Kidney (tissue), 14 donors: Measurements from ENCODE around the gene RUVBL1. TPM values are rescaled to one million over a fixed set of nuclear protein-coding genes. Genes with fewer than 3 reads are reported as not detected.

Experiments
- DNase-seq, 5 donors: peaks; one replicate each; pipeline ENCODE4 v3.0.0-alpha.2; 2013 to 2020
- FAIRE-seq: peaks from 2 replicates; lab custom pipeline; 2012; peaks lifted over from hg19 to GRCh38; lab: Jason Lieb, UNC
- H3K27ac ChIP-seq, 2 donors: one replicate each; pipeline ENCODE4 v1.7.0; 2013; ENCODE audit warnings: low read depth in 2 of 2, low read length in 2 of 2, inconsistent platforms in 1 of 2
- H3K27me3 ChIP-seq: one replicate; pipeline ENCODE4 v1.7.1; 2013; ENCODE audit warnings: low read length, inconsistent platforms; ENCODE audit not compliant: control insufficient read depth, insufficient read depth
- H3K36me3 ChIP-seq, 3 donors: one replicate each; pipeline versions ENCODE4 v1.7.0 to v1.7.1; 2013; ENCODE audit warnings: low read length in 3 of 3, control low read depth in 1 of 3, inconsistent platforms in 1 of 3; ENCODE audit not compliant: insufficient read depth in 3 of 3, control insufficient read depth in 2 of 3
- H3K4me1 ChIP-seq, 3 donors: one replicate each; pipeline versions ENCODE4 v1.7.0 to v1.7.1; 2013; ENCODE audit warnings: low read length in 3 of 3, inconsistent platforms in 1 of 3, low read depth in 1 of 3; ENCODE audit not compliant: control insufficient read depth in 2 of 3, insufficient read depth in 2 of 3
- H3K4me3 ChIP-seq, 3 donors: one replicate each; pipeline versions ENCODE4 v1.7.0 to v1.8.1; 2013; ENCODE audit warnings: low read length in 3 of 3, control low read depth in 1 of 3, inconsistent platforms in 1 of 3
- H3K9ac ChIP-seq, 3 donors: one replicate each; pipeline versions ENCODE4 v1.7.0 to v1.7.1; 2013; ENCODE audit warnings: low read length in 3 of 3, control low read depth in 1 of 3, inconsistent platforms in 1 of 3
- H3K9me3 ChIP-seq, 3 donors: one replicate each; pipeline versions ENCODE4 v1.7.0 to v1.7.1; 2013; ENCODE audit warnings: low read length in 3 of 3, control low read depth in 1 of 3, inconsistent platforms in 1 of 3; ENCODE audit not compliant: control insufficient read depth in 2 of 3, insufficient read depth in 1 of 3
- intact Hi-C: fragments of 100-400 bp; cut with DNase I; formaldehyde crosslinking; loops from one replicate; pipeline ENCODE4 v1.11.1; 2022
- polyA plus RNA-seq: library from polyadenylated mRNA; stranded (reverse); fragments of 350-450 nt; fragmentation: Illumina TruSeq; extraction: RNeasy Lipid Tissue Mini Kit (QIAGEN cat#74804); gene quantifications from one replicate; pipeline ENCODE4 v1.2.3, GENCODE V29; 2014; ENCODE audit warnings: low read depth, low replicate concordance; ENCODE audit not compliant: insufficient read depth
- total RNA-seq: library from RNA; stranded (reverse); fragmentation: NEBNext Ultra II Directional; extraction: Animal tissue kit (Norgen Biotek cat#: 25700); gene quantifications from one replicate; pipeline ENCODE4 v1.2.1, GENCODE V29; 2021
- TF ChIP-seq, protein P1 (sequence below): IDR thresholded peaks from 3 replicates; pipeline ENCODE4 v1.5.1; 2012; ENCODE audit warnings: mild to moderate bottlenecking, moderate library complexity, borderline replicate concordance; ENCODE audit not compliant: insufficient read depth; ENCODE audit errors: extremely low read depth
- donor health status: control.
- donor health status: control.
- donor health status: control.
- donor health status: control.
- donor health status: control.
- donor health status: DM: yes; HTN: yes; CAD: no.
- donor health status: Normal renal cell carcinoma (clear cell type).

RUVBL1 gene
- total and polyA plus RNA-seq, 2 donors from 2014 or later: 32.7 to 41.9 TPM

DNA sequence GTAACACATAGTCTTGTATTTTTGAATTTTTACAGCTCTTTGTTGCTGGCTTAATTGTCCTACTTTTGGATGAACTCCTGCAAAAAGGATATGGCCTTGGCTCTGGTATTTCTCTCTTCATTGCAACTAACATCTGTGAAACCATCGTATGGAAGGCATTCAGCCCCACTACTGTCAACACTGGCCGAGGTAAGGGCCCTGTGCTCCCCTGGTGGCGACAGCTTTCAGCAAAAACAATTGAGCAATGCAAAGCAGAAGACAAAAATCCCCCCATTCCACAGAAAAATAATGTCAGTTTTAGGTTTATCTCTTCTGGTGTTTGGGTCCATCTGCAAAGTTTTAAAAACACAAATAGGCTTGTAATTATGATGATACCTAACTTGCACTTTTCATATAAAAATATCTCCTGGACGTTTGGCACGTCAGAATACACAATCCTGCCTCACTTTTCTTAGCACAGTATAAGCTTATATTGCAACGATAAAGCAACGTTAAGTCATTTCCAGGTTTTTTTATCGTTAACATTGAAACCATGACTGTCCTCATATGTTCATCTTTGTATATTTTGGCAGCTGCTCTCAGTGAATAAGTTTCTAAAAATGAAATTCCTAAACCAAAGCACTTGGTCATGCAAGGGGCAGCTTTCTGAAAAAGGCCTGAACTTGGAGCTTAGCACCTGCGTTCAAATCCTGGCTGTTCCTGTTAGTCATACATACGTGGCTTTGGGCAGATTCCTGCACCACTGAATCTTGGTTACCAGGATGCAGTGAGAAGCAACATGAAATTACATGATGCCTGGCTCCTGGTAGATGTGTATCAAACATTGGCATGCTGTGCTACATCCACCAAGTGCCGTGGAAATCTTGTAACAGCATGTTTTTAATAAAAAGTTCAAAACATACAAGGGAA lies 62.9 kb downstream of the RUVBL1 start:
- Histone ChIP-seq H3K27ac (no peak overlapping the region), H3K4me3 (no peak overlapping the region), H3K36me3 (peaks cover 16 to 74% (median 46%) of the 10 kb centered on the region in 3 donors), H3K9ac (no peak overlapping the region), H3K4me1 (no peaks in the 10 kb centered on the region), H3K9me3 (no peaks in the 10 kb centered on the region), H3K27me3 (no peaks in the 10 kb centered on the region)
- FAIRE-seq (no peak), DNase-seq (no peak)
- intact Hi-C loops: no loop called here
- TF ChIP-seq, protein P1, sequence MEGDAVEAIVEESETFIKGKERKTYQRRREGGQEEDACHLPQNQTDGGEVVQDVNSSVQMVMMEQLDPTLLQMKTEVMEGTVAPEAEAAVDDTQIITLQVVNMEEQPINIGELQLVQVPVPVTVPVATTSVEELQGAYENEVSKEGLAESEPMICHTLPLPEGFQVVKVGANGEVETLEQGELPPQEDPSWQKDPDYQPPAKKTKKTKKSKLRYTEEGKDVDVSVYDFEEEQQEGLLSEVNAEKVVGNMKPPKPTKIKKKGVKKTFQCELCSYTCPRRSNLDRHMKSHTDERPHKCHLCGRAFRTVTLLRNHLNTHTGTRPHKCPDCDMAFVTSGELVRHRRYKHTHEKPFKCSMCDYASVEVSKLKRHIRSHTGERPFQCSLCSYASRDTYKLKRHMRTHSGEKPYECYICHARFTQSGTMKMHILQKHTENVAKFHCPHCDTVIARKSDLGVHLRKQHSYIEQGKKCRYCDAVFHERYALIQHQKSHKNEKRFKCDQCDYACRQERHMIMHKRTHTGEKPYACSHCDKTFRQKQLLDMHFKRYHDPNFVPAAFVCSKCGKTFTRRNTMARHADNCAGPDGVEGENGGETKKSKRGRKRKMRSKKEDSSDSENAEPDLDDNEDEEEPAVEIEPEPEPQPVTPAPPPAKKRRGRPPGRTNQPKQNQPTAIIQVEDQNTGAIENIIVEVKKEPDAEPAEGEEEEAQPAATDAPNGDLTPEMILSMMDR: no peak

DNA sequence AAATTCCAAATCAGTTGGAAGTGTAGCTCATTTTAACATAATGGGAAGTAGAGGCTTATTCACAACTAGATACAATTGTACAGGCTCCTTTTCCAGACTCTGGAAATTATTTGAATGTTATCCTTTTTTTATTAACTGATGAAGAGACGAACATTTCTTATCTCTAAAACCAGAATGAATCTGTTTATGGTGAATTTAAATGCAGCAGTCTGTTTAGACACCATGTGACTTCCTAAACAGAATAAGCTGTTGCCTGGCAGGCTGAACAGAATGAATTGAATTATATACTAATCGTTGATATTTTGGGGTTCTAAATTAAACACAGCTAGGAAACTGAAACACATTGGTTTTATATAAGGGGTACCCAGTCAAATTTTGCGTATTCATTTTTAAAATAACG lies 67.4 kb downstream of the RUVBL1 start:
- H3K4me1 ChIP-seq: peaks cover 0 to 26% (median 23%) of the 10 kb centered on the region in 3 donors
- no peaks in the 10 kb centered on the region for H3K27me3 ChIP-seq
- FAIRE-seq (no peak), DNase-seq (no peak)
- intact Hi-C loops: no loop called here
- H3K36me3 ChIP-seq: peaks cover 11 to 44% (median 22%) of the 10 kb centered on the region in 3 donors
- H3K9ac ChIP-seq: no peak overlapping the region
- H3K4me3 ChIP-seq: no peak overlapping the region
- TF ChIP-seq, protein P1: no peak
- no peak overlapping the region for H3K27ac ChIP-seq
- no peaks in the 10 kb centered on the region for H3K9me3 ChIP-seq

DNA sequence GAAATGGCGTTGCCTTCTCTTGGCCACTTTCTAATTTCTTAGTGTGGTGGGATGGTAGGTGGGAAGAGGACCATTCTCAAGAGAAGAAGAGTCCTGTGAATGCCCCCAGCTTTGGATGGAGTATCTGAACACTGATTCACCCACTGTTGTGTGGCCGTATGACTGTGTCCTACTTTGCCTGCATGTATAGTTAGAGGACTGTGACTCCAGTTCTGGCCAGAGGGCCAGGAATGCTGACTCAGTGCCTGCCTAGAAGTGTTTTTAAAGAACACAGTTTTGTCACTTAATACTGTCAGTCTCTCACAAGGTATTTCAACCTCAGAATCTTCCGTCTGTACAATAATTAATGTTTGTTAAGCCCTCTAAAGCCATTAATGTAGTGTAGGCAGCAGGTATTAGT lies 69.2 kb downstream of the RUVBL1 start:
- Histone ChIP-seq H3K9me3 (no peaks in the 10 kb centered on the region), H3K27me3 (no peaks in the 10 kb centered on the region), H3K9ac (peak overlapping the region in 1 of 3 donors; percentile 68), H3K27ac (no peak overlapping the region), H3K36me3 (peaks cover 7 to 25% (median 8%) of the 10 kb centered on the region in 3 donors), H3K4me3 (peak overlapping the region in 2 of 3 donors; percentile 10 to 15), H3K4me1 (peaks cover 0 to 30% (median 25%) of the 10 kb centered on the region in 3 donors)
- intact Hi-C loops: no loop called here
- TF ChIP-seq, protein P1: no peak
- FAIRE-seq: no peak
- DNase-seq: no peak
